Measurements from ENCODE around the gene CDH23.

CDH23 gene

DNA sequence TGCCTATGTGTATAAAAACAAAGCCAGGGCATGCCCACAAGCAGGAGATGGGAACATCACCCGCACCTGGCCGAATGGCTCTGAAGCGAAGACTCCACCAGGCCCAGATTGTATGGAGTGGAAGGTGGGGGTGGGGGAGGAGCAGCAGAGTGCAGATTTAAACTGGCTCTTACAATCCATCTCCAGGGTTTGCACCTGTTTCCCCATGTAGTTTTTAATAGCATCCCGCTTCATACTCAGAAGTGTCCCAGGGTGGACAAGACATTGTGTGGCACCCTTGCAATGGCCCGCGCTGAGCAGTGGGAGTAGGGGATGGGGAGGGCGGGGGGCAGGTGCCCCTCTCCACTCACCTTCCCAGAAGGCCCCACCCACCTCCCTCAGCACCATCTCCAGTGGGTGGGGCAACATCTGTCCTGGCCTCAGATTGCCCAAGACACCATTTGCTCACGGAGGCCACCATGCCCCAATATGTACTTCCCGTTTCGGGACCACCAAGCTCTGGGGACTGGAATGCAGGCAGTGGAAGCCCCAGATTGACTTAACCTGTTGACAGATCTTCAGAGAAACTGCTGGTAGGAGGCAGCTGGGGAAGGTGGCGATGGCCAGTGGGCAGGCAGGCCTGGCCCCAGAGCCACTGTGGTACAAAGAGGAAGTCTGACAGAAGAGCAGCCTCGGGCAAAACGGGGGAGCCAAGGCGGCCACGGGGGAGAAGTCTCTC lies 353.6 kb downstream of the CDH23 start:
- FAIRE-seq: no peak

DNA sequence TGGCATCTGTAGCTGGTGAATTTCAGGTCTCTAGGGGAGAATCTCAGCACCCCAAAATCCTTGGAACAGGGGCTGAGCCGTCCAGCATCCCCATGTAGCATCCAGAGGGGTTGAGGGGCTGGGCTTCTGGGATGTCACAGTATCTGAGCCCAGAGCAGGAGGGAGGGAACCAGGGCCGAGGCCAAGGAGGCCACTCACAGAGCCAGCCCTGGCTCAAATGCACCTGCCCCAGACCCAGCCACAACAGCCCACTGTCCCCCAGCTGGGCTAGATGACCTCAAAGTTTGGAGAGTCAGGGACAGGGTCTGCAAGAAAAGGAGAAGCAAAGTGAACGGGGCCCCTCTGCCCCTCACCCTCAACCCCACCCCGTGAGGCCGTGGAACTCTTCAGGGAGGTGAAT lies 354.3 kb downstream of the CDH23 start:
- FAIRE-seq: no peak

DNA sequence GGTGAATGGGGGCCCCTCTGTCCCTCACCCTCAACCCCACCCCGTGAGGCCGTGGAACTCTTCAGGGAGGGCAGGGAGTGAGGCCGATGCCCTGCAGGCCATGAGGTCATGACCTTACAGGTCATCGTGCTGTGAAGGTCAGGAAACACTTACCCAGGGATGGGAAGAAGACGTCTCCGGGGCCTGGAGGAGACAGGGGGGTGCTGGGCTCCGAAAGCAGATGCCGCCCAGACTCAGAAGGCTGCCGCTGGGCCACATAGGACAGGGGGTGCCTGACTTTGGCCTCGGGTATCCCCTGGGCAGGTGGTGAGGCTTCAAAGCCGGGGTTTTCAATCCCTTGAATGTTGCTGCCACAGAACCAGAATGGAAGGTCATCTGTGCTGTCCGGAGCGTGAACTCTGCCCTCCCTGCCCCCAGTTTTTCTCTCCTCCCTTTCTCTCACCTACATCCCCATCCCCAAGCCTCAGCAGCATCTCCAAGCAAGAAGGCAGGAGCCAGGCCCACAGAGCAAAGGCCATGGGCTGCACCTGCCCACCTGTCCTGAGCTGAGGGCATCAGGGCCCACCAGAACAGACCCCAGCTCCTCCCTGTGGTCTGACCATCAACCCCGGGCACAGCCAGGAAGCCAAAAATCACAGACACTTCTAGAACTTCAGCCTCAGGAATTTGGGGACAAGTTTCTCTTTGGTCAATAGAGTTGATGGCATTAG lies 354.9 kb downstream of the CDH23 start:
- no peak for FAIRE-seq

DNA sequence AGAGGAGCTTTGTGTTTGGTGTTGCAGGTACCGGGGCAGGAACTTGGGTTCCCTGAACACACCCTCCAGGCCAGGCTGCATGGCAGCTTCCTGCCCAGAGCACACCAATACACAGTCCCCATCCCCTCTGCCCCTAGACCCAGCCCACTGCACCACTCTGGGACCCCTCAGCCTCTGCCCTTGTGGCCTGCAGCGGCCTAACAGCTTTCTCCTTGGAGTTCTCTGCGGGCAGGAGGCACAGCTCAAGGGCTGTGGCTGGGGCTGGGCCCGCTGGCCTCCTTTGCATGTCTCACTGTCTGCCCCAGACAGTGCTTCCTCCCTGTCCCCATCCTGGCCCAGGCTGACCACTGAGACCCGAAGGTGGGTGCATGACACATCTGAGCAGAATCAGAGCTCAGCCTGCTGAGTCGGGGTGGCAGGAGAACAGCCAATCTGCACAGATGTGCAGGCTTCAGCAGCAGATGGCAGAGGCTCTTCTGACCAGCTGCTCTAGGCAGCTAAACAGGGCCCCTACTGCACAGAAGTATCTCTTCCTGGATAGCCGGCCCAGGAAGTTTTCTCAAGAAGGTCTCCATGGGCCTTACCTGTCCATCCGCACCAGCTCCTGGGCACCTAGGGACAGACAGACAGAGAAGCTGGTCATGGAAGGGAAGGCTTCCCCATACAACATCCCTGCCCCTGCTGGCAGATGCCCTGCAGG lies 355.8 kb downstream of the CDH23 start:
- no peak for FAIRE-seq

DNA sequence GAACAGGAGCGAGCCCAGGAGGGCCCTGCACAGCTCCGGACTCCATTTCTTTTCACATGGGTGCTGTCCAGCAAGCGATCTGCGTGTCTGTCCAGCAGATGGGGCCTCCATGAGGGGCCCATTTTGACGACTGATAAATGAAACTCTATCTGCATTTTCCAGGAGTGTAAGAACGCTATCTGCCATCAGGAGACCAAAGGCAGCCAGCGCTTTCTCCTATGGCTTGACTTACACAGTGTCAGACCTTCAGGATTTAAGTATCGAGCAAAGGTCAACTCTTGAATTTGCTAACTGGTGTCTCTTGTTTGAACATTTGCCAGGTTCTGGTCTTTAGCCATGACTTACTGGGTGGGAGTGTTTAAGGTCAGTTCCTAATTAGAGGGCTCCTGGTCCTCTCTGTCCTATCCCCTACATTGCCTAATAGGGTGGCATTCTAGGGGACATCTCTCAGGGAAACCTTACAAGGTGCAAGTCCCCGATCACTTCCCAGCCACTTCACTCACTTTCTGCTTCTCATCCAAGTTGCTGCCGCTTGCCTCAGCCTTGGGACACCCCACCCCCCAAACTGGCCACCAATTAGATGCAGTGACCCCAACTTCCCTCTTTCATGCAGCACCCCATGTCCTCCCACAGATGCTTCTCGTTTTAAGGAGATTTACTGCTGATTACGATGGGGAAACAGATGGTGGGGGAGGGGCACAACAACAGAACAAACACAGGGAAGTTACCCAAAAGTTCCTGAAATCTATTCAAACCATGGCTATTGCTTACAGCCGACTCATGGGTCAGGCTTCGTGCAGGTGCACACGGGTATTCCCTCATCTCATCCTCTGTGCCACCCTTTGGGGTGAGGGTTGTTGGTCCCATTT lies 356.6 kb downstream of the CDH23 start:
- no peak for FAIRE-seq

DNA sequence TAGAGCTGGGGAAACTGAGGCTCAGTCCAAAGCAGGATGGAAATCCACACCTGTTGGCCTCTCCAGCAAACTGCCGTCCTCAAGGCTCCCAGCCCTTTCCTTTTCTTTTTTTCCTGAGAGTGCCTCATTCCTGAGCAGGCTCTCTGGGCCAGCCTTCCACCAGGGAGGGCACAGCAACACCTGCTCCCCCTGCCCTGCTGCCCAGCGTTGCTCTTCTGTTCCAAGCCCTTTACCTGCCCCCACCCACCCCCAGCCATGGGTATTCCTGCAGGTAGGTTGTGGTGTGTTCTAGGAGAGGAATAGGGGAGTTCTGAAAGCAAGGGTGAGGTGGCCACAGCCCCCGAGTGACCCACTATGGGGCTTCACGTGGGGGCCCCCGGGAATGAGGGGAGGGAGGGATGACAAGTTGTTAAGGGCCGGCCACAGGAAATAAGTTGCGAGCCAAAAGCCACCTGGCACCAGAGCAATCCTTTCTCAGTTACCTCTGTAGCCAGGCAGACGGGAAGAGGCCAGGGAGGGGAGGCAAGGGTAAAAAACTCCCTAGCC lies 357.3 kb downstream of the CDH23 start:
- FAIRE-seq: no peak

DNA sequence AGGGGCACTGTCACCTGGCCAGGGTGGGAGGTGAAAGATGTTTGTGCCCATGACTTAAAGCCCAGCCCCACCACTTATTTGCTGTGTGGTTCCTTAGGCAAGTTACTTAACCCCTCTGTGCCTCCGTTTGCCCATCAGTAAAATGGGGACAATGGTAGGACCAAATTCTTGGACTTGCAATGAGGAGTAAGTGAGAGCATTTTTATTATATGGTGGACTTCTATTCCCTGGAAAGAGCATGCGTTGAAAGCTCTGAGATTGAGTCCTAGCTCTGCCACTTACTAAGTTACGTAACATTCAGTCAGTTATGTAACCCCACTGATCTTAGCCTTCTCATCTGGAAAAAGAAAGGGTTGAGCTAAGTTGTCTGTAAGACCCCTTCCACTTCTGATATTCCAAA lies 357.8 kb downstream of the CDH23 start:
- no peak for FAIRE-seq

DNA sequence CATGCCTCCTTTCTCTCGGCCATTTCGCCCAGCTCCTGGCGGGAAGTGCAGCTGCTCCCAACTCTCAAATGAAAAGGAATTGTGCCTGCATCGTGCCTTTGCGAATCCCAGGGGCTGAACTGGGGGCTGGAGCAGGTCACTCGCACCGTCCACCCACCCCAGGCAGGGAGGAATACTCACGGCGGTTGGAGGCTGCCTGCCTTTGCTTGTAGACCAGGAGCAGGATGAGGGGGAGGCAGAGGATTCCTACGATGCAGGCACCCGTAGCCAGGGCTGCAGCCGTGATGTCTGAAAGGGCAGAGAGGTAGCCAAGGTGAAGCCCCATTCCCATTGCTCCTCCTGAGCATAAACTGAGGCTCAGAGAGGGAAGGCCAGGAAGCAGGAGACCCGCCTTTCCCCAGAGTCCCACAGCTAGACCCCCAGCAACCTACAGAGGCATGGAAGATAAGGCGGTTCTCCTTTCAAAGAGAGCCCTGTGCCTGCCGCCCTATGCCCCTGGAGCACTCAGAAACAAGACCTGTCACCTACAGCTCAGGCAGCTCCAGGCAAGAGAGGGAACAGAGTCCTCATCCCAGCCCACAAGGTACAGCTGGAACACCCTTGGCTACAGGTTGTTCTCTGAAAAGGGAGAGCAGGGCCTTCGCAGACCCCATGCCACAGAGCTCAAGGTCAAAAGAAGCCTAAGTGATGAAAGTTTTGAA lies 358.6 kb downstream of the CDH23 start:
- no peak for FAIRE-seq

DNA sequence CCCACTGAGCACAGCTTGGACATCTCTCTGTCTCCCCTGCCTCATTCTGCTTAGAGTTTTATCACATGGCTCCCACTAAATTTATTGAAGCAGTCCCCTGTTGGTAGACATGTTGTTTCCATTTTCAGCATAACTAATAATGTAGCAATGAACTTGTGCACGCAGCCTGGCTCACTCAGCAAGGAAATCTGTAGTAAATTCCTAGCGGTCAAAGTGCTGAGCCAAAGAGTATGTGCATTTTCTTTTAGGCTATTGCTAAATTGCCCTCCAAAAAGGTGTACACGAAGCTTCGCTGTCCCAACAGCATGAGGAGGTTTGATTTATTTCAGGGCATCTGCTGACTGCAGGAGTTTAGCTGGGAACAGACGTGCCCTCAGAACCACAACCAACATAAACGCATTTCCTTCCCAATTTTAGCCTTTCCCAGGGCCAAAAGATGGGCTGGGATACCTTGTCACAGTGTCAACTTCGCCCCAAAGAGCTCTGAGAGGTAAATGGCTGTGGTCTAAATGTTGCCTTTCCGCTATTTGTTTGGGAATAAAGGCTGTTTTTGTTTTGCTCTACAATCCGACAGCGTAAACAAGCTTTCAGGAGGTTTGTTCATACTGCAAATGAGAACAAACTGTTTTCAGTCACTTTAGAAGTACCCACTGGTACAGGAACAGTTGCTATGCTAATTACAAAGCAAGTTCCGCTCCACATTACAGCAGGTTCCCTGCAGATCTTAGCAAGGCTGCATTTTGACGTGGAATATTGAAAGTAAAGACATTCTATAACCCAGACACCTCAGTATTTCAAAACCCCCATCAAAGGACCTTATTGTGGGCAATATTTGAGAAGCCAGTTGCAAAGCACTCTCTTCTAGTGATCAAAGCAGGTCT lies 359.8 kb downstream of the CDH23 start:
- FAIRE-seq: no peak

DNA sequence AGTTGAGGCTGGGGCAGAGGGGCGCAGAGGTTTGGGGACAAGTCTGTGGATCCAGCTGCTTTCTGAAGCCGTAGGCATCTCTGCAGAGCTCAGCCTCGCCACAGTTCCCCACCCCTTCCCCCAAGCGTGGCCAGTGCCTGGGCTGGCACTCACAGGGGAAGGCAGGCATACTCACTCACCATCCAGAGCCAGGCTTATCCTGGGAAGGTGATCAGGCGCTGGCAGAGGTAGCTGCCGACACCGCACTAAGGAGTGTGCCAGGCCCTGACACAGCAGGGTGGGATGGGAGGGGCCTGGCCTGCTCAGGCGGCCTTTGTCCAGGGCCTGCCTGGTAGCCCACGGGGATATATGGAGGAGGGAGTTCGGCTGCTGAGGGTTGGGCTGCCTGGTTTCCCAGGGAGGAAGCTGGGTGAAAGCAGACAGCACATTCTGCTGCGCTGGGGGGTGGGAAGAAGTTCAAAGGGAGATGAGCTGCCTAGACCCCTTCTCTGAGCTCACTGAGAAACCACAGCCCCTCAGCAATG lies 360.7 kb downstream of the CDH23 start:
- FAIRE-seq: no peak

DNA sequence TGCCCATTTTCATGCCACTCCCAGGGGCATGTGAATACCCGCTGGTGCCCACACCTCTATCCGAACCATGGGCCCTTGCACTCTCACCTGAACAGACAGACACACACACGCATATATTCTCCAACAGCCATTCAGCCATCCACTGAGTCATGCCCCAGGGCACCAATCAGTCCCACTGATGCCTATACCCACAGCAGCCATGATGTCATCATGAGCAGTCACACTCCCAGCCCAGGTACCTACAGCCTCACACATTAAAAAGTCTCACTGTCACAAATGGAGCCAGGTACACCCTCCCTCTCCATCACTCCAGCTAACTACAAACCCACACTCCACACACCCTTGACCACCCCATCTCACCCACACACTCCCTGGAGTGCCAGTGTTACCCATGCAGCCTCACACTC lies 364.4 kb downstream of the CDH23 start:
- FAIRE-seq: no peak

DNA sequence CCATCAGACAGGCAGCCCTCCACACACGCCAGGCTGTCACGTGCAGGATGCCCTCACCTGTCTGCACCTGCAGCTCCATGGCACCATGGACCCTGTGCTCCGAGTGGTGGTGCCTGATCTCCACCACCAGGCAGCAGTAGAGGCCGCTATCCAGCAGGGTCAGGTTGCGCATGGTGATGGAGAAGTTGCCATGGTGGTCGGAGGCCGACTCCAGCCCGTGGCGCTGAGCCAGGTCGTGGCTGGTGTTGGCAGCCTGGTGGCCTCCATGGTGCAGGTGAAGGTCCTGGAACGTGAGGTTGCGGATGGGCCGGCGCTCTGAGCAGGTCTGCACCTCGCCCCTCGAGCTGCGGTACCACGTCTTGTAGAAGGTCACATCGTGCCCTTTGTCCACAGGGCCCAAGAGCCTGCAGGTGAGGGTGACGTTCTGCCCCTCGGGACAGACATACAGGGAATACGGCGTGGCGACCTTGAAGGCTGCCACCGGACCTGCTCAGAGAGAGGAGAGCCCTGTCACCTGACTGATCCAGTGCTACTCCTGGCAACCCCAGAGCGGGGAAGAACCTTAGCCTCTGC lies 364.9 kb downstream of the CDH23 start:
- no peak for FAIRE-seq

DNA sequence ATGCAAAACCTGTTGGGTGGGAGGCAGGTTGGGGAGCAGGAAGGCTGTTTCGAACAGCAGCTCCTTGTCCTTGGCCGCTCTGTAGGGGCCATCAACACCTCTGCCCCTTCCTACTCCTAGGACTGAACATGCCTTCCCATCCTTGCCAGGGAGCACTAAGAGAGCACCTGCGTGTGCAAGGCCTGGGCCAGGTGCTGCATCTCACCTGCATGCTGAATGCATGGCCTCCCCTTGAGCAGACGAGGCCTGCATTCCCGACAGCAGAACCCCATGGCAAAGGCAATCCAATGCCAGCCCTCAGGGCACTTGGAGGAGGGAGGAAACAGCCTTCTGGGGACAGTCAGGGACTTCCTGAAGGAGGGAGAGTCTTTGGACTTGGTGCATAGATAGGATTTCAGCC lies 365.6 kb downstream of the CDH23 start:
- no peak for FAIRE-seq

DNA sequence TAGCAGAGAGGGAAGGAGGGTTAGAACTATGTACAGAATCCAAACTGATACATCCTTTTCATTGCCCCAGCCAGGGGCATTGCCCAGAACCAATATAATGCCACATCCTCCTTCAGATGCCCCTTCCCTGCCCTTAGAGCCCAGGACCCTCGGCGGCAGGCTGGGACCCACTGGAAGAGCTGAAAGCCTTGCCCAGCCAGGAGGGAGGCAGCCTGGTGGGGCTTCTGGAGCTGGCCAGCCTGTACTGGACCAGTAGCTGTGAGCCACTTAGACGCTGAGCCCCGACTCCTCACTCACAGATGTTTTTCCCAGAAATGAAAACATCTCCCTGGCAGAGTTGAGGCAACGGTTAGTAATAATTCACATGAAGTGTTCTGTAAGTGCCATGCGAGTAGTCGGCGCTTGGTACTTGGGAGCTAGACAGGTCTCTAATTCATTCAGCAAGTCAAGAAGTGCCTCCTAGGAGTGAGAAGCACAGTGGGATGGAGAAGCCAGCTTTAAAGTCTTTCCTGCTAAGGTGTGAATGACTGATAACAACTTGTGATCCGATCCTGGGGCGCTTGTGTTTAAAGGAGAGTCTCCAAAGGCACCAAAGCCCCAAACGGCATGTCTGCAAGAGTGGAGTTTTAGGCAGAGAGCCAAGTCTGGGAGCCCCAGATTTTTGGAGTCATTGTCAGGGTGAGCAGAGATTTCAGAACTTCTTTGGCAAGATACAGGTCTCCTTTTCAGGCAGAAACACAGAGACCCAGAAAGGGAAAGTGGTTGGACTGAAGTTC lies 366.8 kb downstream of the CDH23 start:
- FAIRE-seq: no peak

DNA sequence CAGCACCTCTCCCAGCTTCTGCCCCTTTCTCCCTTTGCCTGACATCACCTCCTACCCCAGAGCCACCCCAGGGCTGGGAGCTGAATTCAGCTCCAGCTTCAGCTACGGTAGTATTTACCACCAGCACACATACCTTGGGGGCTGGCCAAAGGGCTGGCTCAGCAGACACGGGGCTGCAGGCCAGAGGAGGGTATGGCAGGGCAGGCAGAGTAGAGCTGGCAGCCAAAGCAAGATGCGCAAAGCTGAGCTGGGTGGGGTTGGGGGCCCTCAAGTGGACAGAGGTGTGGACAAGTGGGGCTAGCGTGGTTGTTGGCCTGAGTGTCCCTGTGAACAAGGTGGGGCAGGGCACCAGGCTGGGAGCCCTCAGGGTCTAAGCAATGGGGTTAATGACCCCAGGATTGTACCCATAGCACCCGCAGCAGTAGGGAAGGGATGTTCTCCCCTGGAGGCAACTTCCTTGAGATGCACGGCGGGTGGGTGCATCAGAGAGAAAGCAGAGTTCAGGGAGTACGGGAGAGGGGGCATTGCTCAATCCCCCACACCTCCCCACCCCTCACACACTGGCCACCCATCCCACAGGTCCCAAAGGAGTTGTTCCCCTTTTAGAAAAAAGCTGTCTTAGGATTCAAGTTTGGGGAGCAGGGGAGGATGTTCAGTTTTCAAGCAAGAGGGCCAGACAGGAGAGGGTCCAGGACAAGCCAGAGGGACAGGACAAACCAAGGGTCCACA lies 368.6 kb downstream of the CDH23 start:
- FAIRE-seq: no peak

DNA sequence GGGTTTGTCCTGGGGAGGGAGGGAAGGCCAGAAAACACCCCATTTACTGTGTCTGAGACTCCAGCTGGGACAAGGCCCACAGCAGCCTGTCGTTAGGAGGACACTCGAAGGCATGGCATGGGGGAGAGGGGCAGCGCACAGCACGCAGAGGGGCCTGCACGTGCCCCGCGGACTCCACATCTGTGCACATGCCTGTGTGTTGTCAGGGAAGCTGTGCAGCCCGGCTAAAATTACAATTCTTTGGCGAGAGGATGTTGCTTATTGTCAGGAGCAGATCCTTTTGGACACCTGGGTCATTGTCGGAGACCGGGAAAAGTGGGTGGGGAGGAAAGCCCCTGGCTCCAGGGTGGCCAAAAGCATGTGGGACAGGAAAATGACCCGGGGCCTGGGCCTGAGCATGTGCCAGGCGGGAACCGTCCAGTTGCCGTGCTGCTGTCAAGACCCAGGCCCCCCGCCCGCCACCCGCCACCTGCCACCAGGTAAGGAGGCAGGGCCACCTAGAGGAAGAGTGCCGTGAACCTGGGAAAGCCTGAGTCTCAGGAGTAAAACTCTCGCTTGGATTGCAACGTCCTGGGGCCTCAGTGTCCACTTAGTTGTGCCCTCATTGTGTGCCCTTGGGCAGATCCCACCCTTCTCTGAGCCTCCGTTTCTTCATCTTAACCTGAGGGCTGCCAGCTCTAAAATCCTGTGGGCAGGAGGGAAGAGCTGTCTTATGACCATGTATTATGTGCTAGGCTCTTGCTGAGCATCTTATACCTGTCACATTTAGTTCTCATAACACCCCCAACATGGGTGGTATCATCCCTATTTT lies 369.4 kb downstream of the CDH23 start:
- no peak for FAIRE-seq

DNA sequence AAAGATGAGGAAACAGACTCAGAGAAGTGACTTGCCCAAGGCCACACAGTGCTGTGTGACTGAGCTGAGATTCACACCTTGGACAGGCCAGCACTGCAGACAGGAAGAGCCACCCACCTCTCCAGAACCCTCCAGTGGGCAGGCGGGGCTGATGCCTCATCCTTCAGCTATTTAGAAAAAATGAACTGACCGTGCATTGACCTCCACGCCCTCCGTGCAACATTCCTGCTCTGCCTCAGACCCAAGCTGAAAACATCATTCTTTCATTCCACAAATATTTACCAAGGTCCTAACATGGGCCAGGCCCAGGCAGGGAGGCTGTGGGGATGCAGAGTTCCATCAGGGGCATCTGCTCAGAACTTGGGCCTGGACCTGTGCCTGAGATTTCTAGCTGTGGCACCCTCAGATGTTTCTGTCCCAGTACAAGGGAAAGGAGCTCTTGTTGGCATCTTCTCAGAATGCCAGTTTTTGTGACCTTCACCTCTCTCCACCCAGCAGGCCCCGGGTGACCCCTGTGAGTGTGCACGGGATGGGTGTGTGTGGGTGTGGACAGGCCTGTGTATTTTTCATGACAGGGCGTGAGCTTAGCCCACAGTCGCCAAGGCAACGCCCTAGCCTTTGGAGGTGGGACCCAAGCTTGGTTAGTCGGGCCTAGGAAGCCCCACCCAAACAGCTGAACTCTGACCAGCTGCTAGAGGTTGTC lies 370.1 kb downstream of the CDH23 start:
- FAIRE-seq: no peak
